GM12892 (cell line): ENCODE results near the gene NEK10.

Experiments used
- POLR2A ChIP-seq: IDR thresholded peaks from 2 replicates; pipeline ENCODE4 v1.6.1; 2011; ENCODE audit warnings: low read depth, low read length, control low read depth
- POLR2AphosphoS5 ChIP-seq: IDR thresholded peaks from 2 replicates; pipeline ENCODE4 v1.6.1; 2011; ENCODE audit warnings: low read depth, low read length, control low read depth
- TAF1 ChIP-seq: IDR thresholded peaks from 2 replicates; pipeline ENCODE4 v1.6.1; 2011; ENCODE audit warnings: low read depth, mild to moderate bottlenecking, control low read depth, low read length, borderline replicate concordance

GRCh38 chr3:27323087-27323570, 46.1 kb downstream of the NEK10 start:
- TF ChIP-seq POLR2A (no peak), POLR2AphosphoS5 (no peak), TAF1 (no peak)
